HS-27A (cell line): Measurements from ENCODE around the gene ZNF587.
A peak's percentile ranks its signal among the peaks of the same experiment; 100 is the strongest.
"Not testable (repeated sequence)": the region's sequence is repeated elsewhere in the genome, so short reads cannot be mapped to it uniquely, and the experiment has no call there.

Experiments used
- DNase-seq: peaks from one replicate; pipeline ENCODE4 v3.0.0-alpha.2; 2012; ENCODE audit warnings: low read depth, missing footprints

Gene ZNF587

GRCh38 chr19:57887195-57887941 lies 37.7 kb downstream of the ZNF587 start:
- no peak for DNase-seq

GRCh38 chr19:57888107-57888559 lies 38.5 kb downstream of the ZNF587 start:
- no peak for DNase-seq

- DNase-seq, result peak; percentile 47
These were observed 39.0 kb downstream of the ZNF587 start, which contains the start of gene ZNF814 for GRCh38 chr19:57888560-57889231. Gene ZNF814 (minus strand): TSS chr19:57889037. CDS start chr19:57888802, 235 bp downstream.

- not testable (repeated sequence) for DNase-seq
These were observed 41.0 kb downstream of the ZNF587 start for GRCh38 chr19:57890706-57891105.

- DNase-seq, result no peak
These were observed 50.7 kb downstream of the ZNF587 start for GRCh38 chr19:57900311-57900710.

- no peak for DNase-seq
These were observed 54.0 kb downstream of the ZNF587 start for GRCh38 chr19:57903618-57904184.

- no peak for DNase-seq
These were observed 55.6 kb downstream of the ZNF587 start for GRCh38 chr19:57905258-57905657.

- no peak for DNase-seq
These were observed 57.7 kb downstream of the ZNF587 start for GRCh38 chr19:57907394-57907793.

- no peak for DNase-seq
These were observed 64.9 kb downstream of the ZNF587 start for GRCh38 chr19:57914531-57914930.
